AG04449 (cell line): ENCODE data around the gene NID2.

Source experiments
- CTCF ChIA-PET: fragments of 350-600 bp; formaldehyde crosslinking; extraction: SDS; loops from one replicate; lab custom pipeline; 2021; ENCODE audit warnings: antibody characterized with exemption; lab: Yijun Ruan, JAX
- POLR2A ChIA-PET: fragments of 400-600, 350-600 bp; formaldehyde crosslinking; extraction: SDS; loops from one replicate; lab custom pipeline; 2020; ENCODE audit warnings: antibody characterized with exemption, inconsistent platforms; lab: Yijun Ruan, JAX
- DNase-seq: peaks from one replicate; pipeline ENCODE4 v3.0.0-alpha.2; 2010; ENCODE audit warnings: low read depth, low spot score
- H3K4me3 ChIP-seq: 2 replicates; pipeline ENCODE4 v1.5.1; 2011; ENCODE audit warnings: low read depth, mild to moderate bottlenecking, control low read depth, low read length
- CTCF ChIP-seq: IDR thresholded peaks from one replicate; pipeline ENCODE4 v1.5.1; 2011; ENCODE audit warnings: mild to moderate bottlenecking, moderate library complexity, low read length, control low read depth, inconsistent platforms; ENCODE audit not compliant: insufficient read depth; ENCODE audit errors: missing control alignments

Gene NID2

GRCh38 chr14:52000019-52000582 lies 68.8 kb downstream of the NID2 start:
- H3K4me3 ChIP-seq, result no peak overlapping the region
- ChIA-PET CTCF (interaction anchor here (0.7 to 2.0 kb wide), 4 partner anchors 10 to 132 kb away, joined by 3 to 16 read pairs (median 4); no protein-coding TSS in a partner anchor), POLR2A (no interaction called here)
- no peak for DNase-seq
- TF ChIP-seq CTCF, result no peak

DNA sequence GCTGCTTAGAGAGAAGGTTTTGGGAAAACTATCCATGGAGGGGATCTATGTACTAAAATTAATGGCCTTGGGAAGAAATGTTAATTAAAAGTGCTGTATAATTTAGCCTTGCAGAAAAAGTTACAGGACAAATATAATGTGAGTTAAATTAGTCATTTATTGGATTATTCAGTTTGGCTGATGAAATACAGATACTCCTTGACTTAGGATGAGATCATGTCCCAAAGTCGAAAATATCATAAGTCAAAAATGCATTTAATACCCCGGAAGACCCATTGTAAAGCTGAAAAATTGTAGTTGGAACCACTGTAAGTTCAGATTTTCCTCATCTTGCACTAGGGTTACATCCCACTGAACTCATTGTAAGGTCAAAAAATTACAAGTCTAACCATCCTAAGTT lies 69.8 kb downstream of the NID2 start:
- H3K4me3 ChIP-seq, result no peak overlapping the region
- ChIA-PET POLR2A (interaction anchor here (0.9 to 1.5 kb wide), 2 partner anchors 70 to 71 kb away, joined by 3 read pairs; partner anchors contain the start of gene NID2), CTCF (interaction anchor here (1.4 to 2.3 kb wide), 5 partner anchors 16 to 136 kb away, joined by 3 to 16 read pairs (median 6); no protein-coding TSS in a partner anchor)
- TF ChIP-seq CTCF, result no peak
- no peak for DNase-seq

DNA sequence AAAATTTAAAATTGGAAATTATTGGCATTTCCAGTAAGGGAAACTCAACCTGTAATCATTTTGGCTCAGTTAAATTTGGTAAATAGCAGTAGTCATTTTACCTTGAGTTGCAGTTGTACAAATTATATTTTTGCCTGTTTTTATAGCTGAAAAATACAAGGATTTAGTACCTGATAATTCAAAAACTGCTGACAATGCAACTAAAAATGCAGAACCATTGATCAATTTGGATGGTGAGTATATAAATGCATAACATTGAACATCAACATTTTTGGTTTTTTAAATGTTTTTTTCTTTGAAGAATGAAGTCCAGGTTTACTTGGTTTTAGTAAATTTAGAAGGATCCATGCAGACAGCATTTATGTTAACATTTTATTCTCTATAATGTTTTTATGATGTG lies 70.5 kb downstream of the NID2 start:
- DNase-seq, result no peak
- TF ChIP-seq CTCF, result no peak
- CTCF ChIA-PET, result interaction anchor here (0.5 to 2.3 kb wide), 11 partner anchors 16 to 137 kb away, joined by 3 to 18 read pairs (median 4); no protein-coding TSS in a partner anchor
- H3K4me3 ChIP-seq, result no peak overlapping the region
- POLR2A ChIA-PET, result interaction anchor here (1.5 kb wide), 1 partner anchor 70 kb away, joined by 3 read pairs; the partner anchor contains the start of gene NID2

DNA sequence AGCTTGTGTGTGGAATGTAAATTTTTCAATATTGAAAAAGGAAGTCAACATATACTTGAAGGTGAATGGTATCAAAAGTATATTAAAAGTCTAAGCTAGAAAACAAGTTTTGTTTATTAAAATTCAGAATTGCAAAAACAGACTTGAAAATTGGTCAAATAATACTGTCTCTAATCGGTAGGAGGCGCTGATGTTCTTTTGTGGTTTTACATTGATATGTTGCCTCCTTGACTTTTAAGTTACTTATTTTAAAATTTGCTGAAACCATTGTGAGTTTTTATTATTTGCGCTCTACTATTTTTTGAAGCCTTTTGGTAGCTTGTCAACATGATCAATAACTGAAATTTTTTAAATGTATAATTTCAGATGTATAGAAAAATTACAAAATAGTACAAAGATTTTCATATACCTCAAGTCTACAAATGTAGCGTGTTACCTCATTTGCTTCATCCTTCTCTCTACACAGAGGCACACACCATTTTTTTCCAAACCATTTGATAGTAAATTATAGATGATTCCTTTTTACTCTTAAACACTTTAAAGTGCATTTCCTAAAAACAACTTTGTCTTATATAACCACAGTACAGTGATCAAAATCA lies 72.6 kb downstream of the NID2 start:
- TF ChIP-seq CTCF, result peak; percentile 31
- no peak overlapping the region for H3K4me3 ChIP-seq
- DNase-seq, result no peak
- CTCF ChIA-PET, result interaction anchor here (0.6 to 9.7 kb wide), 42 partner anchors 8 to 309 kb away, joined by 3 to 182 read pairs (median 4); partner anchors contain the start of gene NID2
- POLR2A ChIA-PET, result no interaction called here

DNA sequence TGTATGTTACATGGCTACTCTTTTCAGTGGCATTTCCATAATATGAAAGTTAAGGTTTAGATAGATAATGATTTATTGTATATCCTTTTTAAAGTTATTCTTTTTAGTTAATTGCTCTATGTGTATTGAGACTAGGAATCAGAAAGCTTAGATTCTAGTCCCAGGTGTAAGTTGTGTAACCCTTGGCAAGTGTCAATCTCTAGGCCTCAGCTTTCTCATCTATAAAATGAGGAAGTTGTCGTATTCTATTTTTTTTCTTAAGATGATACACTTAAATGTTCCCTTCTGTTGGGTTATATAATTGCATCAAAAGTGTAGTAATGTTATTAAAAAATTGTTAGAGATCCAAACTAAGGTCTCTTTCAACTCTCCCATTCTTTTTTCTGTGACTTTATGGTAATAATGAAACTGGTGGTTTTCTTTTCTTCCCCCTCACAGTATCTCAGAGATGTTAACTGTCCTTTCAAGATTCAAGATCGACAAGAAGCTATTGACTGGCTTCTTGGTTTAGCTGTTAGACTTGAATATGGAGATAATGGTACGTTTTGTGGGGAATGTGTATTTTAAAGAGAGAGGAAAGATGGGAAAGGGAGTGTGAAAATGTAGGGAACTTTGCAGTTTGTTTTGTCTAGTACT lies 75.5 kb downstream of the NID2 start:
- ChIA-PET CTCF (interaction anchor here (0.6 to 9.7 kb wide), 8 partner anchors 11 to 140 kb away, joined by 3 to 182 read pairs (median 4); no protein-coding TSS in a partner anchor), POLR2A (no interaction called here)

More for the DNA sequence above, 75.5 kb downstream of the NID2 start:
- H3K4me3 ChIP-seq, result no peak overlapping the region
- no peak for DNase-seq
- no peak for TF ChIP-seq CTCF
